ENCODE data around the gene MEGF11.
"Not testable (repeated sequence)": the region's sequence is repeated elsewhere in the genome, so short reads cannot be mapped to it uniquely, and the experiment has no call there.

MEGF11 gene

GRCh38 chr15:65910341-65910740 lies 343.2 kb downstream of the MEGF11 start:
- no peak for DNase-seq

GRCh38 chr15:65909831-65910230 lies 343.7 kb downstream of the MEGF11 start:
- no peak for DNase-seq

- no peak for DNase-seq
These were observed 344.7 kb downstream of the MEGF11 start for GRCh38 chr15:65908876-65909275.

GRCh38 chr15:65907661-65908060 lies 345.9 kb downstream of the MEGF11 start:
- no peak for DNase-seq

GRCh38 chr15:65906396-65906795 lies 347.2 kb downstream of the MEGF11 start:
- no peak for DNase-seq

GRCh38 chr15:65904301-65904700 lies 349.2 kb downstream of the MEGF11 start:
- no peak for DNase-seq

- peak; percentile 28 for DNase-seq
These were observed 350.1 kb downstream of the MEGF11 start for GRCh38 chr15:65903296-65904073.

- no peak for DNase-seq
These were observed 351.2 kb downstream of the MEGF11 start for GRCh38 chr15:65902373-65902772.

- DNase-seq = no peak
These were observed 351.7 kb downstream of the MEGF11 start for GRCh38 chr15:65901836-65902235.

- DNase-seq = no peak
These were observed 352.2 kb downstream of the MEGF11 start for GRCh38 chr15:65901336-65901735.

GRCh38 chr15:65900488-65900887 lies 353.1 kb downstream of the MEGF11 start:
- no peak for DNase-seq

GRCh38 chr15:65896236-65896635 lies 357.3 kb downstream of the MEGF11 start:
- DNase-seq = no peak

- DNase-seq = no peak
These were observed 360.5 kb downstream of the MEGF11 start for GRCh38 chr15:65893060-65893459.

GRCh38 chr15:65888981-65889380 lies 364.6 kb downstream of the MEGF11 start:
- DNase-seq = no peak

- no peak for DNase-seq
These were observed 366.0 kb downstream of the MEGF11 start for GRCh38 chr15:65887565-65887964.

GRCh38 chr15:65885668-65886218 lies 367.8 kb downstream of the MEGF11 start:
- no peak for DNase-seq

- no peak for DNase-seq
These were observed 369.0 kb downstream of the MEGF11 start for GRCh38 chr15:65884511-65884910.

GRCh38 chr15:65883571-65883970 lies 370.0 kb downstream of the MEGF11 start:
- no peak for DNase-seq

GRCh38 chr15:65881766-65882434 lies 371.6 kb downstream of the MEGF11 start:
- no peak for DNase-seq

- DNase-seq = no peak
These were observed 375.8 kb downstream of the MEGF11 start for GRCh38 chr15:65877749-65878148.

GRCh38 chr15:65875458-65875857 lies 378.1 kb downstream of the MEGF11 start:
- DNase-seq = no peak

GRCh38 chr15:65873256-65873655 lies 380.3 kb downstream of the MEGF11 start:
- no peak for DNase-seq

- DNase-seq = peak; percentile 31
These were observed 381.0 kb downstream of the MEGF11 start for GRCh38 chr15:65872596-65872995.

- not testable (repeated sequence) for DNase-seq
These were observed 381.7 kb downstream of the MEGF11 start for GRCh38 chr15:65871886-65872285.

All from fibroblast of skin of back (primary cell).